Left kidney (tissue), 2 donors: Measurements from ENCODE around the gene SMIM28. TPM values are rescaled to one million over a fixed set of nuclear protein-coding genes. Genes with fewer than 3 reads are reported as not detected.
A peak's percentile ranks its signal among the peaks of the same experiment; 100 is the strongest.
"Not testable (repeated sequence)": the region's sequence is repeated elsewhere in the genome, so short reads cannot be mapped to it uniquely, and the experiment has no call there.

Experiments
- DNase-seq: peaks from one replicate; pipeline ENCODE4 v3.0.0-alpha.2; 2013
- polyA plus RNA-seq: library from polyadenylated mRNA; unstranded; fragments of 120-200 nt; gene quantifications from one replicate; pipeline ENCODE4 v1.2.1, GENCODE V29; 2013; ENCODE audit not compliant: insufficient read length

SMIM28 gene
- polyA plus RNA-seq, 1 donor = not detected

DNA sequence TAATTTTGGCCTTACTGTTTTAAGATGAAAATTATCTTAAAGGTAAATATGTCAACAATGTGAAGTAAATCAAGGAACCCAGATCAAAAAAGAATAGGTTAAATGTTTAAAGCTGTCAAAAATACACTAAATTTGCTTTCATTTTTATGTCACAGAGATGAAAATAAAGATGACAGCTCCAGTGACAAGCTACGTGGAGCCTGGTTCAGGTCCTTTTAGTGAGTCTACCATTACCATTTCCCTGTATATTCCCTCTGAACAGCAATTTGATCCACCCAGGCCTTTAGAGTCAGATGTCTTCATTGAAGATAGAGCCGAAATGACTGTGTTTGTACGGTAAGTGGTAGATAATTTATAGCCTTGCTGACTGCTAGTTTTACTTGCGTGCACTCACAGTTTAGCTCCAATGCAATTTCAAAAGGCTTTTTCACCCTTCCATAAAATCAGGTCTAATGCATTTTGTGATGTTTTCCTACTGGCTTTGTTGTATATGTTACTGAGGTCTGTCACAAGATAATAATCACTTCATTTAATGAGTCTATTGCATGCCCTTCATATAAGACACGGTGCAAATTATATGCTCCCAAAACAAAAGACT, 28.2 kb downstream of the SMIM28 start:
- DNase-seq = peak; percentile 1

DNA sequence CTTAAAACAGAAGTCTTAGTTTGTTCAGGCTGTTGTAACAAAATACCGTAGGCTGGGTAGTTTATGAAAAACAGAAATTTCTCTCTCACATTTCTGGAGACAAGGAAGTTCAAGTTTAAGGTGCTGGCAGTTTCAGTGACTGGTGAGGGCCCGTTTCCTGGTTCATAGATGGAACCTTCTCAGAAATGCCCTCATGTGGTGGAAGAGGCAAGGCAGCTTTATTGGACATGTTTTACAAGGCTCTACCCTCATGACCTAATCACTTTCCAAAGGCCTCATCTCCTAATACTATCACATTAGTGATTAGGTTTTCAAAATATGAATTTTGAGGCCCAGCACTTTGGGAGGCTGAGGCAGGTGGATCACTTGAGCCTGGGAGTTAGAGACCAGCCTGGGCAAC, 28.7 kb downstream of the SMIM28 start:
- DNase-seq = no peak

DNA sequence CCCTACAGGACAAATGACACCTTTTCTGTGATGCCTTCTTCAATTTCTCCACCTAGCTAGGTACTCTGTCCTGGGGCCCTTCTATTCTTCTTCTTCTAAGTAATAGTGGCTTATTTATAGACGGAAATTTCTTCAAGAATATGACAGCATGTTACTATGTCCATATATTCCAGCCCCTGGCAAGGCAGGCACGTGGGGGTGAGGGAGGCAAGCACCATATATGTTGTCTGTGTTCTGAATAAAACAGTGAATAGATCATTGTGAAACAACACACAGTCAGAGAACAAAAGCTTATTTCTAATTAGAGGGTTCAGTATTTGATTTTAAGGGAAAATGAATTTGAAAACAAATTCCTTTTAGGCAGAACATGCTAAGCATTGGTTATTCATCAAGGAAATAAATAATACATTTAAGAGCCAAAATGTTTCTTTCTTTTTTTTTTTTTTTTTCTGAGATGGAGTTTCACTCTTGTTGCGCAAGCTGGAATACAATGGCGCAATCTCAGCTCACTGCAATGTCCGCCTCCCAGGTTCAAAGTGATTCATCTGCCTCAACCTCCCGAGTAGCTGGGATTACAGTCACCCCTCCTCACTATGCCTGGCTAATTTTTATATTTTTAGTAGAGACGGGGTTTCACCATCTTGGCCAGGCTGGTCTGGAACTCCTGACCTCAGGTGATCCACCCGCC, 32.5 kb downstream of the SMIM28 start:
- no peak for DNase-seq

DNA sequence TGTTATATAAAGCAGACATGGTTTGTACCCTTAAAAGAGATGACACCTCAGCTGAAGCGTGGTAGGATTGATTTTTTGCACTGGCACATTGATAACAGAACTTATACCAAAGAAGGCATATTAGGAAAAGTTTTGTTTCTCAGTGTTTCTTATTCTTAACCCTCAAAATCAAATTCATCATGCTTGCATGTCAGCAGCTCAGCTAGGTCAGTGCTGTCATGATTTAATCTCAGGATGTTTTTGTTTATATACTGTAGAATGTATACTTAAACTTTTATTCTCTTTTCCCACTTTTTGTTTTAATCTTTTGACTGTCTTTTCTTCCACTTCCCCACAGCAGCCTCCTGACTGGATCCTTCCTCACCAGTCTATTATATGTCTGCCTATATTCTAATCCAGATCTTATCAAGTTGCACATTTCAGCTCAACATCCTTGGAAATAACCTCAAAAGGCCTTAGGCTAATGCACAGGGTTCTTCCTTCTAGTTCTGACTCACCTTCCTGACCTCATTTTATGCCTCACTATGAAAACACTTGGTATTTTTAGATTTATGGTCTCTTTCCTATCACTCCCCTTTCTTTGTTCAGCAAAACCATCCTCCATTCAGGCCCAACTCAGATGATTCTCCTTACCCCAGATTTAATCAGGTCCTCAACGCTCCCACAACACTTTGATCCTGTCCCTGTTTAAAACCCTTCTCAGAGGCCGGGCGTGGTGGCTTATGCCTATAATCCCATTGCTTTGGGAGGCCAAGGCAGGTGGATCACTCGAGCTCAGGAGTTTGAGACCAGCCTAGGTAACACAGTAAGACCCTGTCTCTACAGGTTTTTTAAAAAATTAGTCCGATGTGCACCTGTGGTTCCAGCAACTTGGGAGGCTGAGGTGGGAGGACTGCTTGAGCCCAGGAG, 33.5 kb downstream of the SMIM28 start:
- no peak for DNase-seq

DNA sequence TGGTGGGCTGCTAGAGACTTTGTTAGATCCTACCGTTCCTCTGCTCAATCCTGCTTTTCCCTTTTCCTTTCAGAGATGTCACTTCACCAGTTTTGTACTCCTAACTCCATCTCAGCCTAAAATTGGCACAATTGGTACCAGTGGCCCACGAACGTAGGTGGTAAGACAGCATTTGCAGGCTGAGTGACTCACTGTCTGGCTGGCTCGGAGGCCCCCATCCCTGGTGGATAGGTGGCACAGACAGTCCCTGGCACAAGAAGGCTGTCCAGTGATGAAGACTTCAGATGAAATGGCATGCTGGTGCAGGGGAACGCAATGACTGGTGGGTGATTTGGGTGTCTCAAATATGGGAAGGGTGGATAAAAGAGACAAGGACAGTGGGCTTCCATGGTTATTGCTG, 37.4 kb downstream of the SMIM28 start:
- DNase-seq = no peak

DNA sequence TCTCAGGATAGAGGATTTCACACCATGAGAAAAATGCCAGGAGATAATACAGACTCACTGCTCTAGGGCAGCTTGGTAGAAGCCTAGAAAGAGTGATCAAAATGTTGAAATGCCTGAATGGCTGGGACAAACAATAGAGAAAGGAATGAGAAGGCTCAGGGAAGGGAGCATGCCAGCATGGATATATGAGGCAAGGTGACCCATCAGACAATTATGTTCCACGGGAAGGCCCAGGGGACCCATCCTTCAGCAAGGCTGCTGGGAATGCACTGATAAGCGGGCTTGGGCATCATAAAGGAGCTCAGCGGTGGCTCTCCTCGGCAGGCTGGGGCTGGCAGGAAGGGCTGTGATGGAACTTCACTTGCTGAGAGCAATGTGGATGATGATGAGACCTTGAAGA, 38.5 kb downstream of the SMIM28 start:
- DNase-seq = no peak

DNA sequence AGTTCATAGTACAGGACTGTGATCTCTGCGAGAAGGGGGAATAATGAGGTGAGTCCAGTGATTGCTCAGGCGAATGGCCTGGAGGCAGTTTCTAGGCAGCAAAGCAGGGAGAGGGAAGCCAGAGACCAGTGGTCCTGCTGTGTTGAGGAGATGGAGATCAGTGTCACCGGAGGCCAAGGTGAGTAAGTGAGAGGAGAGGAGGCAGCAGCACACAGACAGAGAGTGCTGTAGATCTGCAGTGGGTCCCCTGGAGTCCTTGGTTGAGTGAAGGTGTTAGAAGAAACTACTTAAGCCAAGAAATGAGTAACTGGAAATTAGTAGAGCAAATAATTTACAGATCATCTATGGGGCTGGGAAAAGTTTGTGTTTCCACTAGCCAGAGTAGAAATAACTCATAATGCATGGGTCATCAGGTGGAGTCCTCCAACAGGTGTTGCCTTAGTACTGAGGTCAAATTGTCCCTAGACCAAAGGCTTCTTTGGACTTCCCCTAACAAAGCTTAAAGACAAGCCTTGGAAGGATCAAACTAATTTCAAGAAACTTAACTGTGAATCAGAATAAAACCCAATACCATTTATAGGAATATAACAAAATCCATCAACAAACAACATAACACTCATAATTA, 39.9 kb downstream of the SMIM28 start:
- DNase-seq = no peak

DNA sequence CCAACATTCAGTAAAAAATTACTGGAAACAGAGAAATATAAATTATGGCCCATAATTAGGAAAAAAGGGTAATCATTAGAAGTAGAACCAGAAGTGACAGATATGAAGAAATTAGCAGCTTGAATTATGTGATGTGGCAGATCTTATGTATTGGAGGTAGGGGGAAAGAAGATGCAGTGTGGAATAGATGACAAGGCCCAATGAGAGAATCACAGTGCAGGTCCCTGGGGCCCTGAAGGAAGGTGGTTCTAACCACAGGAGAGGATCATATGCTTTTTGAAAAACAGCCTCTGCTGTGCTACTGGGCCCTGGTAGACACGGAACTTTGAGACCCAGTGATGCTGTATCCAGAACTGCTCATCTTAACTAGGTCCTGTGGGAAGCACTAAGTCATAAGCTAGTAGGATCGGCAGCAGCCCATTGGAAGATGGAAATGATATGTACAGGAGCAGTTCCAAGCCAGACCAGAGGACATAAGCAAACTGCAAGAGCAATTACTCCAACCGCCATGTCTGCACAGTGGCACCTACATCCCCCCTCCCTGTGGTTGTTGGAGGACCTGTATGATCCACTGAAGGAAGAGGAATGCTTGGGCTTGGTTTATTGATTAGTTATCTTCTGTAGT, 40.5 kb downstream of the SMIM28 start:
- no peak for DNase-seq

DNA sequence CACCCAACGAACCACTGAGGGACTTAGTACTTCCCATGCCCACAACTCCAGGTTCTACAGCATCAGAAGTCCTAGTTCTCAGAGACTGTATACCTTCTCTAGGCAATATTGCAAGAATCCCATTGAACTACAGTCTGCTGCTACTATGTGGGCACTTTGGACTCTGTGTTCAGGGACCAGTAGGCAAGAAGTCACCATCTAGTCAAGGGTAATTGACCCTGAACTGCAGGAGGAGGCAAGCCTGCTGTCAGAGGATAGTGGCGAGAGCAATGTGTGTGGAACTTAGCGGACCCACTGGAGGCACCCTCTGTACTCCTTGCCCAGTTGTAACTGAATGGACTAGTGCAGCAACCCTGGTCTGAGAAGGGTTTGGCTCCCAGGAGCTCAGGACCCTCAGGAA, 42.1 kb downstream of the SMIM28 start:
- no peak for DNase-seq

DNA sequence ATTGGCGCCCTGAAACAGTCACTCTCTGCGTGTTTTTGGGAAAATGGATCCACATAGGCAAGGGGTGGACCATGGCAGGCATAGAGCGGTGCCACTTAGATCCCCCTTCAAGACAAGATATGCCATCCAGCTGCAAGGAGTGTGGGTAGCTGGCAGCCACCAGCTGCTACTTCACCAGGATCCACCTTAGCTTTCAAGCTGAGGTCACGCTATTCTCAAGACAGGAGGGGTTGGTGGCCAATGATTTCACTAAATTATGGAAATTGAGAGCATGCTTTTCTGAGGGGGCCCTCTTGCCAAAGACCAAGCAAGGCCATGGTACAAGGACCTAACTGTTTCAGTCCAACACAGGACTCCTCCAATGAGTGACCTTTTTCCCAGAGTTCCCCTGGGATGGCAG, 42.7 kb downstream of the SMIM28 start:
- DNase-seq = no peak

DNA sequence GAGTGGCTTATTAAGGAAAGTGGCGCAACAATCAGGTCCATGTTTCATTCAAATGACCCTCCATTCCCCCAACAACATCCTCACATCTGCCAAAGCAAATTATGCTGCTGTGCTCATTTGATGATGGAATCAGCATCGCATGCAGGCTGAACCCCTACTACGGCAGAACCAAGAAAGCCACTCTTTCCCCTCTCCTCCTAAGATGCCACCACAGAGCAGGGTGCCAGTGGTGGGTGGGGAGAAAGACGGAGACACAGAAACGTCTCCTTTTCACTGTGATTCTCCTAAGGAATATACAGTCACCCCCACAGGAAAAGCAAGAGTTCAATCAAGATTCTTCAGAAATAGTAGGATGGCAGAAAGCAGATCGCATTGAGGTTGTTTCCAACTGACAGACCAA, 43.4 kb downstream of the SMIM28 start:
- no peak for DNase-seq

DNA sequence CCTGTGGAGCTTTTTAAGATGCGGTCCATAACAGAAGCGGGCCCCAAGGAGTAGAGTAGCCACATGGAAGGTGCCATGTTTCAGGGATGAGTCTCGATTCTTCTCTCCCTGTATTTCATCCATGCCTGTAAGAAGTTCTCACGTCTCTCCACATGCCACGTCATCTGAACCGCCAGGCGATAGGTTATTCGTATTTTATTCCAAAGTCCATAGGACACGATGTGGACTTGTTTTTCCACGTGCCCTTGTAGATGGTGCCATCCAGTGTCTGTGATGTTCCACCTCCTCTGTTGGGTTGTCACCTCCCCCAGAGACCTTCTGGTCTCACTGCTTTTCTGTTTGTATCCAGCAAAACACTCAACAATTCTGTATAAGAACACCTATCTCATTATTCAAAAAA, 43.9 kb downstream of the SMIM28 start:
- DNase-seq = no peak

DNA sequence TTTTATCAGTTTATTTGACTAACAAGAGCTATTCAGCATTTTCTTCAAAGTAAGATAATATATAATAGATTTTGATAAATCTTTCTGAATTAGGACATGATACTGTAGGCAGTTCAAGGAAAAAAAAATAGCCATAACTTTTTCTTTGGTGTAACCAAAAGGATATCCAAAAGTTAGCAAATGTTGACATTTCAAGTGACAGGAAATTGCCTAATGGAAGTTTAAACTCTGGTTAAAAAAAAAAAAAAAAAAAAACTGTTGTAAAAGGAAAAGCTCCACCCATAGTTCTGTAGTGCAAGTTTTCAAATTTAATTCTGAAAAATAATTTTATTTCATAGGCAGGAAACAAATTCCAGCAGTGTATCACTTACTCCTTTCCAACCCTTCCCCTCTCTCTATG, 45.2 kb downstream of the SMIM28 start:
- DNase-seq = no peak

DNA sequence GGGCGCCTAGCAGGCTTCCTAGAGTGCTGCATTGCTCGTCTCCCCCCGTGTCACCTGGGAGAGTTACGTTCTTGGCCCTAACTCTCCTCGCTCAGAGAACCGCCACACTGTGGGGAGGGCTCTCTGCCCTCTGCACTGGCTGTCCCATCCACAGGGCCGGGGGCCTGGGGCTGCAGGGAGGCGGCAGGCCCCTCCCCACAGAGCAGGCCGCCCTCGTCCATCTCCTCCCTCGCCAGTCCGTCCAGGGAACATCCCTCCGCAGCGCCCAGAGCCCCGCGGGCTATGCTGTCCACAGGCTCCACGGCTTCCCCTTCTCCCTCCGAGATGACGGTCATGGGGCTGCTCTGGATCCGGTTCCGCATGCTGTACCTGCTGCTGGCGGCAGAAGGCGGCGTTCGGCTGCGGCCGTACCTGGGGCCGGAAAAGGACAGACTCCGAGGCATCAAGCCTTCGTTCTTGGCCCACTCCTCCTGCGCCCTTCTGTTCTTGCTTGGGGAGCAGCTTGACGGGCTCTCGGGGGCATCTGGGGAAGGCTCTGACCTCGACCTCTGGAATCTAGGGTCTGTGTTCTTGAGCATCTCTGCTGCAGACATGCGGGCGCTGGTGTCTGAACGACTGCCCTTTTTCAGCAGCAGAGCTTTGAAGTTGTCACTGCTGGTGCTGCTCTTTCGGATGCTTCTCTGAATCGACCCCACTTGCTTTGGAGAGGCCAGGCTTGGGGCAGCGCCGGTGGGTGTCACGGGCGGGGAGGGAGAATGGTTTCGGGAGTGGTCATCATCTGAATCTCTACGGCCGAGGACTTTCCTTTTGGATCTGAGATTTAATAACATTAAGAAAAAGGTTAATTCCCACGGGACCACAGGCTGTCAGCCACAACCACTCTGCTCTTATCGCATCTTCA, 46.5 kb downstream of the SMIM28 start:
- DNase-seq = no peak

DNA sequence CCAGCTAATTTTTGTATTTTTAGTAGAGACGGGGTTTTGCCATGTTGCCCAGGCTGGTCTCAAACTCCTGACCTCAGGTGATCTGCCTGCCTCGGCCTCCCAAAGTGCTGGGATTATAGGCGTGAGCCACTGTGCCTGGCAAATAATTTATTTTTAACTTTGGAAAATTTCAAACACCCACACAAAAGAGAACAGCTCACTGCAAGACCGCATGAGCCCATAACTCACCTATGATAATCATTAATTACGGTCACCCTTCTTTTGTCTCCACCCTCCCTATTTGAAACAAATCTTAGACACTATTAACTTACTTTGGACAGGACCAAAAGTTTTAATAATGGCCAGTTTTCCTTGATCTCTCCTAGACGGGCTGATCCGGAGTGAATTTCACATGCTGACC, 47.6 kb downstream of the SMIM28 start:
- not testable (repeated sequence) for DNase-seq

DNA sequence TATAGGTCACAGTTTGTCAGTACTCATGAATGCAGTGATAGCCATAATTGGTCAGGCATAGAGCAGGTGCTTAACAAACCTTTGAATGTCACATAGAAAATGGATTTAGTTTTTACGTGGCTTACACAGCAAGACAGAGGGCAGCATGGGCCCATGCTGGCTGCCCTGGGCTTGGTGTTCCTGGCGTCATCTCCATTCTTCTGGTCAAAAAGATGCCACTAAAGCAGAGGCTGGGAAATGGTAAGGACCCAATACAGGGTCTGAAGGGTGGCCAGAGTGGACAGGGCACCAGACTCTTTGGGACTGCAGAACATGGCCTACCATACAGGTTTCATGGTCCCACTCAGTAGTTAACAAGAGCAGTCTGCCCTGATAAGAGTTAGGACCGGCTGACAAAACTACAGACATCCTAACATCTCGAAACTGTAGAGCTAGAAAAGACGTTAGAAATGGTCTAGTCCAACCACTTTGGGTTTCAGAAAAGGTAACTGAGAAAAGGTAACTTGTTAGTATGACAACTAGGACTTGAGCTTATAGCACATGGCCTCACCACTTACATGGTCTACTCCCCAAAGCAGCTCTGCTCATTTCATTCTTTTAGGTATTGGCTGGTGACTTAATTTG, 48.9 kb downstream of the SMIM28 start:
- DNase-seq = no peak

DNA sequence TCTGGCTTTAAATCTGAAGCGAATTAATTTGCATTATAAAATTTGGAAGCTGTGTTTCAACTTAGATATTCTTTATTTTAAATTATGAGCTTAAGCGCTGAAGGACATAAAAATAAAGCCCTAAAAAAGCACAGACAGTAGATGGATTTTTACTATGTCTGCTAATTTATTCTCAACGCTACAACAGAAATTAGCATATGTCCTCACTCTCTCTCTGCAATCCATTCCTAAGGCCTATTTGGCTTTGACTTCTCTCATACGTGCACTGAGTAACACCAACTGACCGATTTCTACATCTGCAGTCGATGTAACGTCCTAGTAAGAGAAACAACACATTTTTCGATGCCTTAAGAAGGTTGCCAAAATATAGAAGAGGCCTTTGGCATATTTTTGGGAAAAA, 50.0 kb downstream of the SMIM28 start:
- DNase-seq = no peak

DNA sequence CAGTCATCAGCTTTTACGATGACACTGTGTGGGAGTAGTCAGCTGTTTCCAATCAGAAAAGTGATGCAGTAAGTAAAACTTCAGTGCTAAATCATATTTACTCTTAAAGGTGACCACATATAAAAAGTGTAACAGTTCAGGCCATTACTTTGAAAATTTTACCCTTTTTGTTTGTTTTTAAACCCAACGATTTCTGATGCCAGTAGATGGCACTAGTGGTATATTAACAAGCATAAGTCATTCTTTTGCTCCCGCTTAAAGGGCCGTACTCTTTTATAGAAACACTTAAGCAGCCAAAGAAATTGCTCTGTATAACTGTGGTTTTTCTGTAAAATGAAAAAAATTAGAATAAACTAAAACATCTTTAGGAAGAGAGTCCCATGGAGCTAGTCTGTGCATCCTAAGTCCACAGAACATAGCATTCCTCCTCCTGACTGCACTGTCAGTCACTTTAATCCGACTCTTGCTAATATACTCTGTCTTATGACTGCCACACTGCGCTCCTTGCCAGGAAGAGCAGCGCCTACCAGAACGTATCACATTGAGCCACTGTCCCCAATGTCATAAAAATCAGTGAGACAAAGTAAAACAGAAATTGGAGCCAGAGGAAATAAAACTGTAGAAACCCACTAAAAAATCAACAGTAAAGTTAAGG, 51.4 kb downstream of the SMIM28 start:
- DNase-seq = peak; percentile 59

DNA sequence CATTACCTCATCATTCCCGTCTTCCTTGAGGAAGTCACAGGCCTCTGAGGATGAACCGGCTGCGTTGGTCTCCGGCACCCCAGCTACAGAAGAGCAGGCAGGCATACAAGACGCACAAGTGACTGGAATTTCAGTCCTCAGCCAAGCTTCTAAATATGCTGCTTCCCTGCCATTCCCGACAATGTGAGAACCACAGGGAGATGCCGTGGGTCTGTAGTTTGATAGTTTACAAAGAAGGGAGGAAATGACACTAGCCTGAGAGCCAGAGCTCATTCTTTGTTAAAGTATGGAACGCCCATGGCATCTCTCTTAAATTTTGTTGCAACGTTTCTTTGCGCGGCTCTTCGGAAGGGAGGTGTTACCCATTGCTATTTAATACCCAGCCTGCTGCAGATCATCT, 52.1 kb downstream of the SMIM28 start:
- no peak for DNase-seq
